Stimulated activated CD4-positive, alpha-beta T cell treated with anti-CD3 and anti-CD28 coated beads, Interleukin-12 subunit alpha, Interleukin-12 subunit beta, amount 100 ng/mL, for 4 hours (primary cell): ENCODE results near the gene CCDC102A.

Experiments
- DNase-seq: peaks from one replicate; pipeline ENCODE4 v3.0.0-alpha.2; 2020

Gene CCDC102A

GRCh38 chr16:57498031-57498430, 38.3 kb downstream of the CCDC102A start:
- no peak for DNase-seq

- DNase-seq: no peak
These were observed 39.2 kb downstream of the CCDC102A start for GRCh38 chr16:57497121-57497520.

- DNase-seq: no peak
These were observed 42.6 kb downstream of the CCDC102A start for GRCh38 chr16:57493767-57494166.

- no peak for DNase-seq
These were observed 47.1 kb downstream of the CCDC102A start for GRCh38 chr16:57489229-57489628.

- no peak for DNase-seq
These were observed 49.2 kb downstream of the CCDC102A start for GRCh38 chr16:57486858-57487834.

- DNase-seq: peak; percentile 82
These were observed 50.2 kb downstream of the CCDC102A start, which contains the start of gene DOK4 for GRCh38 chr16:57485916-57486857. DOK4 (minus strand) TSS chr16:57486493; CDS start chr16:57479507, 6,986 bp downstream.

- DNase-seq: no peak
These were observed 51.1 kb downstream of the CCDC102A start for GRCh38 chr16:57485091-57485915.

GRCh38 chr16:57484515-57485005, 51.8 kb downstream of the CCDC102A start:
- DNase-seq: no peak

GRCh38 chr16:57483725-57484514, 52.5 kb downstream of the CCDC102A start:
- no peak for DNase-seq

- DNase-seq: no peak
These were observed 53.4 kb downstream of the CCDC102A start for GRCh38 chr16:57482845-57483545.

GRCh38 chr16:57481421-57481820, 55.0 kb downstream of the CCDC102A start:
- no peak for DNase-seq

GRCh38 chr16:57480754-57481230, 55.6 kb downstream of the CCDC102A start:
- no peak for DNase-seq

- DNase-seq: no peak
These were observed 56.2 kb downstream of the CCDC102A start for GRCh38 chr16:57479976-57480753.

GRCh38 chr16:57479205-57479975, 57.0 kb downstream of the CCDC102A start:
- DNase-seq: no peak

- DNase-seq: no peak
These were observed 57.8 kb downstream of the CCDC102A start for GRCh38 chr16:57478396-57479204.

GRCh38 chr16:57477531-57478202, 58.7 kb downstream of the CCDC102A start:
- DNase-seq: no peak
